Measurements from ENCODE around the gene AMER2. TPM values are rescaled to one million over a fixed set of nuclear protein-coding genes. Genes with fewer than 3 reads are reported as not detected.

AMER2 gene
- polyA plus RNA-seq, 1 experiment = not detected

DNA sequence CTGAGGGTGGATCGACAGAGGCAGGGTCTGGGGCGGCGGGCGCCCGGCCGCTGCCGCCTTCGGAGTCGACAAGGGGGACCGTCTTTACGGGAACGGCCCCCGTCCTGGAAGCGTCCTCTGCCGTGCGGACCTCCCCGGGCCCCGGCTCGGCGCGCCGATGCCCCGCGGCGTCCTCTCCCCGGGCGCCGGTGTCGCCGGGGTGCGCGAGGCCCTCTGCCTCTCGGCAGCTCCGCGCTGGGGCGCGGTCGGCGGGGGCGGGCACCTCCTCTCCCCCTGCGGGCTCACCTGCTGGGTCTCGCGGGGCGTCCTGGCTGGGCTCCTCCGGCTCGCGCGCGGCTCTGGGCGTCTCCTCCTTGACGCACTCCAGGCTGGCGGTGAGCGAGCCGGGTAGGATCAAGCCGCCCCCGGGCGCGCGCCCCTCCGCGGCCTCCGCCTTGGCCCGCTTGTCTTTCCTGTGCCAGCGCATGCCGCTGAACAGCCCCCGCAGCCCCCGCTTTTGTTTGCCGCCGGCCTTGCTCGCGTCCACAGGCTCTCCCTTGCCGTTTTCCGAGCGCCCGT, 1.5 kb downstream of the AMER2 start:
- peaks cover 31% of the 10 kb centered on the region for H3K27me3 ChIP-seq (ENCODE audit: control insufficient read depth, insufficient read depth, low read length)
- POLR2A ChIA-PET = no interaction called here
- peaks cover 7% of the 10 kb centered on the region; the same call in 1 of the 2 replicates for H3K9me3 ChIP-seq (ENCODE audit: control insufficient read depth, insufficient read depth, low read length)
- no peak overlapping the region for H3K27ac ChIP-seq (ENCODE audit: low read depth, low read length)
- no peak for DNase-seq (ENCODE audit: low read depth, low spot score)
- TF ChIP-seq CTCF (IDR thresholded peaks at IDR 0.05; ENCODE audit: low read depth, low read length) = no peak
- CTCF ChIA-PET = no interaction called here
- H3K4me3 ChIP-seq (ENCODE audit: low read depth, low read length) = no peak overlapping the region

GRCh38 chr13:25169951-25170553, 2.0 kb downstream of the AMER2 start:
- CTCF ChIA-PET = no interaction called here
- Histone ChIP-seq H3K4me3 (ENCODE audit: low read depth, low read length) (no peak overlapping the region), H3K27me3 (ENCODE audit: control insufficient read depth, insufficient read depth, low read length) (peaks cover 34% of the 10 kb centered on the region), H3K9me3 (ENCODE audit: control insufficient read depth, insufficient read depth, low read length) (peaks cover 7% of the 10 kb centered on the region; the same call in 1 of the 2 replicates), H3K27ac (ENCODE audit: low read depth, low read length) (no peak overlapping the region)
- DNase-seq (ENCODE audit: low read depth, low spot score) = no peak
- POLR2A ChIA-PET = no interaction called here
- TF ChIP-seq CTCF (IDR thresholded peaks at IDR 0.05; ENCODE audit: low read depth, low read length) = no peak

GRCh38 chr13:25169356-25169755, 2.7 kb downstream of the AMER2 start:
- TF ChIP-seq CTCF (IDR thresholded peaks at IDR 0.05; ENCODE audit: low read depth, low read length) = no peak
- no peak overlapping the region for H3K27ac ChIP-seq (ENCODE audit: low read depth, low read length)
- no peak for DNase-seq (ENCODE audit: low read depth, low spot score)
- H3K9me3 ChIP-seq (ENCODE audit: control insufficient read depth, insufficient read depth, low read length) = peaks cover 7% of the 10 kb centered on the region; the same call in 1 of the 2 replicates
- ChIA-PET POLR2A (no interaction called here), CTCF (no interaction called here)
- H3K4me3 ChIP-seq (ENCODE audit: low read depth, low read length) = no peak overlapping the region
- H3K27me3 ChIP-seq (ENCODE audit: control insufficient read depth, insufficient read depth, low read length) = peaks cover 34% of the 10 kb centered on the region

DNA sequence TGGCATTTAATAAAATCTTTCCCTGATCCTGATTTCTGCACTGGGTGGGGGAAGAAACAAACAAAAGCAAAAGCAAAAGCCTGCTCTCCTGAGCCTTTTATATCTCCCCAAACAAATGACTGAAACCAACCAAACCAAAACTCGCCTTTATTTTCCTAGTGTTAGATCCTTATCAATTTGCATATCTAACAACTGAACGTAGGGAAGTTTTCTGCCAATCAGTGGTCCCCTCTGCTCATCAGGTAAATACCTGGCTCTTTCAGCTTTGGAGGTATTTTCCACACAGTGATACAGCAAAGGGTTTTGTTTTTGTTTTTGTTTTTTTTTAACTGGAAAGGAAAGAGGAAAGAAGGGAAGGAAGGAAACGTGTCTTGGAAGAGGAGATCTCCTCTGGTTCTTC, 3.3 kb downstream of the AMER2 start:
- Histone ChIP-seq H3K4me3 (ENCODE audit: low read depth, low read length) (no peak overlapping the region), H3K27ac (ENCODE audit: low read depth, low read length) (no peak overlapping the region), H3K9me3 (ENCODE audit: control insufficient read depth, insufficient read depth, low read length) (peaks cover 7% of the 10 kb centered on the region; the same call in 1 of the 2 replicates), H3K27me3 (ENCODE audit: control insufficient read depth, insufficient read depth, low read length) (peaks cover 31% of the 10 kb centered on the region)
- ChIA-PET CTCF (no interaction called here), POLR2A (no interaction called here)
- TF ChIP-seq CTCF (IDR thresholded peaks at IDR 0.05; ENCODE audit: low read depth, low read length) = no peak
- DNase-seq (ENCODE audit: low read depth, low spot score) = no peak

GRCh38 chr13:25167382-25168174, 4.5 kb downstream of the AMER2 start:
- no peak for TF ChIP-seq CTCF (IDR thresholded peaks at IDR 0.05; ENCODE audit: low read depth, low read length)
- CTCF ChIA-PET = no interaction called here
- Histone ChIP-seq H3K27me3 (ENCODE audit: control insufficient read depth, insufficient read depth, low read length) (peaks cover 26% of the 10 kb centered on the region), H3K27ac (ENCODE audit: low read depth, low read length) (no peak overlapping the region), H3K9me3 (ENCODE audit: control insufficient read depth, insufficient read depth, low read length) (peaks cover 7% of the 10 kb centered on the region; the same call in 1 of the 2 replicates), H3K4me3 (ENCODE audit: low read depth, low read length) (no peak overlapping the region)
- no peak for DNase-seq (ENCODE audit: low read depth, low spot score)
- POLR2A ChIA-PET = no interaction called here
